Suppressor macrophage treated with lipopolysaccharide for 1 hour (primary cell): ENCODE measurements around the gene ASB10.

ENCODE experiments used
- DNase-seq, 3 donors: peaks; one replicate each; pipeline ENCODE4 v3.0.0-alpha.2; 2020 to 2022

ASB10 gene

DNA sequence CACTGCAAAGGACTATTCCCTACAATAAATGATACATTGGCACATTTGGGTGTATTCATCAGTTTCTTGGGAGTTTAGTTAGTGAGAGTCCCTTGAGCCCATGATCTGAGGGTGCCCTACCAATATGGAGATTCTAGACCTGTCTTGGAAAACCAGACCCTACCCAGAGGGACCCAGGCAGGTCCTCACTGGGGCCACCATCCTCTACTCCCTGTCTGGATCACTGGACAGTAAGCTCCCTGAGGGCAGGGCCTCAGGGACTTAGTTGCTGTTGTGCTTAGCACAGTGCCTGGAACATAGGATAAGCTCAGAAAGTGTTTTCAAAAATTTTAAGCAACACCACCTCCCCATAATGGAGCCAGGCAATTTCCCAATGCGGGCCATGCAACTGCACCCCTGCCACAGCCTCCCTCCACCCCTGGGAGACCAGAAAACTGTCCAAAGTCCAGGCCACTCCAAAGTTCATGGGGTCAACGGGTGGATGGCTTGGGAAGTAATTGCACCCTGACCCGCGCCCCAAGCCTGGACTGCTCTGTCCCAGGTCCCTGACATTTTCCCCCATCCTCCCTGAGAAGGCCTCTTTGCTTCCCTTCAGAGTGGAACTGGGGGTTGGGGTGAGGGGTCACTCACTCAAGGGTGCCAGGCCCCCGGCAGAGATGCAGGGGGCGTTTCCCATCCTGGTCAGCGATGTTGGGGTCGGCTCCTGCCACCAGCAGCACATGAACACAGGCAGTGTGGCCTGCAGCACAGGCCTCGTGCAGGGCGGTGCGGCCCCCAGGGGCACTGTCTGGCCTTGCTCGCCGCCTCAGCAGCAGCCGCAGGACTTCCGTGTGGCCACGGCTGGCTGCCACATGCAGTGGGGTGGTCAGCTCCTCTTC, 1.0 kb downstream of the ASB10 start:
- DNase-seq = no peak

DNA sequence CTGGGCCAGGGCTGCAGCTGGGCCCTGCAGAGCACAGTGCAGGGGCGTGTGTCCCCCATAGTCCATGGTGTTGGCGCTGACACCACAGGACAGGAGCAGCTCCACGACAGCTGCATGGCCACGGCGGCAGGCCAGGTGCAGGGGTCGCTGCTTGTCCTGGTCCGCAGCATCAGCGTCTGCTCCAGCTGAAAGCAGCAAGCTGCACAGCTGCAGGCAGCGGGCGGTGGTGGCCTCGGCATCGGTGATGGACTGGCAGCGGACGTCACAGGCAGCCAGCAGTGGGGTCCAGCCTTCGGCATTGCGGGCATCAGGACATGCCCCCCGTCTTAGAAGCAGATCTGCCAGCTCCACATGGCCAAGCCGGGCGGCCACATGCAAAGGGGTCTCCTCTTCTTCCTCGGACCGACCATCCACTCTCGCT, 6.0 kb downstream of the ASB10 start:
- DNase-seq = no peak

- DNase-seq = no peak
Measured at GRCh38 chr7:151179946-151180345, 7.1 kb downstream of the ASB10 start.

DNA sequence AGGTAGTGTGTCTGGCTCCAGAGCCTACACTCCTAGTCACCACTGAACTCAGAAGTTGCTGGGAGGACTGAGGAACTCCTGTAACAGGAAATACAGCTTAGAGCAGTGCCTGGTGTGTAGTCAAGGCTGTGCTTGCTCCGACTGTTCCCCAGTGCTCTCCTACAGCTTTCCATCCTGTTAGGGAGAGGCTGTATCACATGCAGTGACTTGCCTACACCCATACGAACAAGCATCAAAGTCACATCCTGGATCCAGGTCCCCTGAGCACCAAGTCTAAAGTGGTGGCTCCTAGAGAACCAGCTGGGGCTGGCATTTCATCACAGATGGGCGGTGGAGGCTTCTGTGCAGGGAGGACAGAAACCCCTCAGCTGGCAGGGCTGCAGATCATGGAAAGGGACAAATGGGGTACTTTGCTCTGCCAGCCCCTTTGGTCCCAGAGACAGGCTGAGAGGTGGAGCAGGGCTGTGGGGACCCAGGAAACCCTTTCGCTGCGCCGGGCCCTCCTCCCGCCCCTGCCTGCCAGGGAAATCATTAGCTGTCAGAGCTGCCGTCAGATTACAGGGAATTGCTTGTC, 7.7 kb downstream of the ASB10 start:
- no peak for DNase-seq

GRCh38 chr7:151178831-151179230, 8.2 kb downstream of the ASB10 start:
- DNase-seq = no peak

DNA sequence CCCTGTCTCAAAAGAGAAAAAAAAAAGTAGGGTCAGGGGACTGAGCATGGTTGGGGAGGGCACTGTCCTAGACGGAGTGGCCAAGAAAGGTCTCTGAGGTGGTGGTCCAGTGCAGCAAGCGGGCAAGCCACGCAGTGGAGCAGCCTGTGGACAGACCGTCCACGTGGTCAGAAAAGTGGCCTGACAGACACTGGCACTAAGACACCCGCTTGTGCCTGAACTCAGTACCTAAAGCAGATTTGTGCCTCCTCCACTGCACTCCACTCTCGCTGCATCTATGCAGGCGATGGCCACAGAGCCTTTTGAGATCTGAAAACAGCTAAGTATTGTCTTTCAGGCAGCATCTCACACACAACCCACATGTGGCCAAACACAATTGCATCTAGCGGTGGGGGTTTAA, 8.8 kb downstream of the ASB10 start:
- no peak for DNase-seq

DNA sequence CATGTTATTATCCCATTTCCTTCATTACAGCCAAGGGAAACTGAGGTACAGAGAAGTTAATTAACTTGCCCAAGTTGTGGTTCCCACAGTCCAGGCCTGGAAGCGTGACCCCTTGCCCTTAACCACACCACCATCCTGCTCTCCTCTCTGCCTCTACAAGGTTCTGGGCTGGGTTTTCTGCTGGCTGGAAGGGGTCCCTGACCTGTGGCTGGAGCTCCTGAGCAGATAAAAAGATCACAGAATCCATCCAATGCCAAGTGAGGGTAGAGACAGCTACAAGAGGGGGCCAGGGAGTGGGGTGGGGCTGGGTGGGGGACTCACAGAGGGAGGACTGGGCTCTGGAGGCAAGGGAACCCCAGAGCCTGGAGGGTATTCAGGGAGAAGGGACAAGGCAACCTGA, 9.7 kb downstream of the ASB10 start:
- no peak for DNase-seq

DNA sequence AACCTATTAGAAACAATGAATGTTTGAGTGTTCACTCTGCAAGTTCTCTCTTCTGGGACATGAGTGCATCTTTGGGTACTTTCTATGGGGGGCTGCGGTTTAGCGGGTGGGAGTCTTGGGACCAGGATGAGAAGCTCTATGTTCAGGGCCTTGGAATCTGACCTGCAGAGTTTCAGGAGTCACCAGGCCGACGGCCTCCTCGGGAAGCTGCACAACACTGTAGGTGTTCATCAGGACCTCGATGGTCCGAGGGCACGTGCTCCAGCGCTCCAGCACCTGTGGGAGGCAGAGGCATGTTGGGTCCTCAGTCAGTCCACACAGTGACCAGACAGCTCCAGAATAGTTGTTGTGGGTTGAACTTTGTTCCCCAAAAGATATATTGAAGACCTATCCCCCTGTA, 10.6 kb downstream of the ASB10 start:
- DNase-seq = no peak

DNA sequence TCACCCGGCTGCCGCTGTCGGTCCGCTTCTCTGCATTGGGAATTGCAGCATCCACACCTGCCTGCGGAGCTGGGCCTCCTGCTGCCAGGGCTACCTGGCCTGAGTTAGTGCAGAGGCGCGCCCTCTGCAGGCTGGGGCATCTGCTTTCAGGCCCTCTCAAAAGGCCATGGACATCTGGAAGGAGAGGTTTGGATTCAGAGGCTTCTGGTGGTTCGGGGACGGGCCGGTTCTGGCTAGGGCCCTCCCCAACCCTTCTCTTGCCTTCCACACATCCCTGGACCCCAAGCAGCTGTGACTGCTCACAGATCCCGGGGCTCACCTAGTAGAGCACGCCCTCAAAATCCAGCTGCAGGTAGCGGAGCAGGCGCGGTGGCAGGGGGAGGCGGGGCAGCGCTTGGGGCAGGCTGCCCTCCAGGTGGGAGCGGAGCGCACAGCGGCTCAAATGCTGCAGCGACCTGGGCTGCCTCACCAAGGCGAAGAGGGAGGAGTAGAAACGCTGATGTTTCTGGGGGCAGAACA, 11.2 kb downstream of the ASB10 start:
- DNase-seq = no peak

GRCh38 chr7:151175047-151175792, 11.8 kb downstream of the ASB10 start:
- DNase-seq = no peak

- peak in 2 of 3 donors; percentile 22 to 26 for DNase-seq
Measured at GRCh38 chr7:151174246-151175046, 12.6 kb downstream of the ASB10 start.

- no peak for DNase-seq
Measured at GRCh38 chr7:151173386-151174245, 13.4 kb downstream of the ASB10 start.

GRCh38 chr7:151172273-151173141, 14.5 kb downstream of the ASB10 start:
- DNase-seq = peak; percentile 78 to 92 (median 89)

DNA sequence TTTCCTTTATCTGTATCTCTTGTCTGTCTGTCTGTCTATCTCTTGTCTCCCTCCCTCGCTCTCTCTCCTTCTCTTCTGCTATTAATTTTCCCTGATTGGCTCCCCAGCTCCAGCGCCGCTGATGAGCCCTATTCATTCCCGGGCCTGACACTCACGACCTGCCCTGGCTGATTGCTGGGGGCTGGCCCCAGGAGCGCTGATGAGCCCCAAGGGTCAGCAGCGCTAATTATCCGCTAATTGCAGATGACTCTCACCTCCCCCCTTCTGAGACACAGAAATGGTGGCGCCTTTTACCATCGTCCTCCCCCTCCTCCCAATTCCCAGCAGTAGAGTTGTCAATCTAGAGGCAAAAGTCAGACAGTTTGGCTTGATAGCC, 18.3 kb downstream of the ASB10 start:
- DNase-seq = no peak

GRCh38 chr7:151168003-151168786, 18.9 kb downstream of the ASB10 start:
- peak; percentile 66 to 87 (median 68) for DNase-seq

GRCh38 chr7:151167197-151167961, 19.7 kb downstream of the ASB10 start, which contains the start of gene GBX1:
TSS of gene GBX1 (minus strand) at chr7:151167694. CDS start at chr7:151167548, 146 bp downstream.
- peak; percentile 28 to 66 (median 35) for DNase-seq

GRCh38 chr7:151166629-151167196, 20.3 kb downstream of the ASB10 start:
- no peak for DNase-seq

DNA sequence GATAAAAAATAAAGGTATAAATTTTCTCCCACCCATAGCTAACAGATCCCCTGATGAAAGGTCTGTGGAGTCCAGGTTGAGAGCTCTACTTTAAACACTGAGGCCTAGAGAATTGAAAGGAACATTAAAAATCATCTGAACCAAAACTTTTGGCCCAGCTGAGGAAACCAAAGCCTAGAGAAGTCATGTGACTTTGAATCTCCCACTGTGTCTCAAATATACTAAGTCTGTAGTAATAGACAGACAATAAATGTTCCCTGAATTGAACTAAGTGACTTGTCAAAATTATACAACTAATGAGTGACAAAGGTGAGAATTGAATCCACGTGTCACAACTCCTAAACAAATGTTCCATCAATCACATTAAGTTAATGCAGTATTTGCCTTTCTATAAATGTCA, 25.3 kb downstream of the ASB10 start:
- DNase-seq = no peak
